Gastrocnemius medialis (tissue), 4 donors: ENCODE results near the gene KRTAP9-9. TPM values are rescaled to one million over a fixed set of nuclear protein-coding genes. Genes with fewer than 3 reads are reported as not detected.
"Not testable (repeated sequence)": the region's sequence is repeated elsewhere in the genome, so short reads cannot be mapped to it uniquely, and the experiment has no call there.

Experiments used
- ATAC-seq, 2 donors: fragments of 150-250 bp; one replicate each; pipeline ENCODE4 v1.9.1; 2016
- DNase-seq, 2 donors: peaks; one replicate each; pipeline ENCODE4 v3.0.0-alpha.2; 2019
- H3K27ac ChIP-seq, 4 donors: fragments of 200-600 bp; sonication (generic); 1 replicate in 1 of 4; 2 replicates in 3 of 4; pipeline ENCODE4 v1.5.1; 2016 to 2018; ENCODE audit warnings: mild to moderate bottlenecking in 2 of 4, moderate library complexity in 1 of 4
- H3K27me3 ChIP-seq, 3 donors: fragments of 200-600 bp; sonication (generic) in 2 of 3; 1 replicate in 1 of 3; 2 replicates in 2 of 3; pipeline versions ENCODE4 v1.5.1 to v1.6.0; 2016 to 2019; ENCODE audit warnings: mild to moderate bottlenecking in 1 of 3, moderate library complexity in 1 of 3
- H3K36me3 ChIP-seq, 2 donors: fragments of 200-600 bp; sonication (generic) in 1 of 2; one replicate each; pipeline ENCODE4 v1.5.1; 2017 to 2018
- H3K4me1 ChIP-seq, 2 donors: fragments of 200-600 bp; sonication (generic) in 1 of 2; one replicate each; pipeline ENCODE4 v1.5.1; 2016 to 2017; ENCODE audit warnings: mild to moderate bottlenecking in 2 of 2
- H3K4me3 ChIP-seq, 4 donors: fragments of 200-600 bp; sonication (generic) in 3 of 4; 1 replicate in 1 of 4; 2 replicates in 3 of 4; pipeline ENCODE4 v1.5.1; 2016 to 2019; ENCODE audit warnings: mild to moderate bottlenecking in 2 of 4
- H3K9me3 ChIP-seq, 3 donors: fragments of 200-600 bp; sonication (generic) in 2 of 3; 1 replicate in 1 of 3; 2 replicates in 2 of 3; pipeline ENCODE4 v1.5.1; 2016 to 2019
- POLR2A ChIP-seq, 2 donors: fragments of 450-650 bp; IDR thresholded peaks; one replicate each; pipeline ENCODE4 v1.6.1; 2017; ENCODE audit warnings: antibody characterized with exemption in 2 of 2, mild to moderate bottlenecking in 2 of 2, moderate library complexity in 2 of 2
- in situ Hi-C, 4 donors: fragments of 200-750 bp; cut with MboI; loops; one replicate each; pipeline versions ENCODE4 v1.15.0 to v1.8.0; 2017; ENCODE audit warnings: low sequenced_read_pairs in 4 of 4
- intact Hi-C: fragments of 100-400 bp; cut with DNase I; formaldehyde crosslinking; loops from one replicate; pipeline ENCODE4 v1.15.1; 2023; ENCODE audit warnings: low total_unique reads
- total RNA-seq, 4 donors: library from RNA; depleted of rRNA; stranded (reverse); fragments of >200 nt; gene quantifications; one replicate each; pipeline versions ENCODE4 v1.1.0 to v1.2.3, GENCODE V29; 2016
- TF ChIP-seq, protein P1 (sequence below), 5 experiments: fragments of 450-650 bp in 3 of 5; fragments of 200-600 bp in 2 of 5; sonication (generic) in 2 of 5; IDR thresholded peaks in 4 of 5; conservative IDR thresholded peaks in 1 of 5; 1 replicate in 4 of 5; 2 replicates in 1 of 5; pipeline ENCODE4 v1.5.1; 2016 to 2019; ENCODE audit warnings: antibody characterized with exemption in 5 of 5, mild to moderate bottlenecking in 3 of 5, moderate library complexity in 3 of 5

Gene KRTAP9-9
- total RNA-seq: not detected

- H3K4me3 ChIP-seq, DNase-seq, H3K27ac ChIP-seq, ATAC-seq, H3K36me3 ChIP-seq, intact Hi-C loops, H3K4me1 ChIP-seq, H3K9me3 ChIP-seq: not testable (repeated sequence)
- in situ Hi-C loops: loop anchor here in 1 of 4 donors (25.0 kb wide), 1 partner anchor 93 kb away; the partner anchor contains the start of genes KRTAP4-3 and KRTAP4-4
- peaks cover 0 to 33% (median 5%) of the 10 kb centered on the region in 3 donors for H3K27me3 ChIP-seq
These were observed at the start of gene KRTAP9-9 for GRCh38 chr17:41255381-41256290. TSS of gene KRTAP9-9 (plus strand) at chr17:41255384.

DNA sequence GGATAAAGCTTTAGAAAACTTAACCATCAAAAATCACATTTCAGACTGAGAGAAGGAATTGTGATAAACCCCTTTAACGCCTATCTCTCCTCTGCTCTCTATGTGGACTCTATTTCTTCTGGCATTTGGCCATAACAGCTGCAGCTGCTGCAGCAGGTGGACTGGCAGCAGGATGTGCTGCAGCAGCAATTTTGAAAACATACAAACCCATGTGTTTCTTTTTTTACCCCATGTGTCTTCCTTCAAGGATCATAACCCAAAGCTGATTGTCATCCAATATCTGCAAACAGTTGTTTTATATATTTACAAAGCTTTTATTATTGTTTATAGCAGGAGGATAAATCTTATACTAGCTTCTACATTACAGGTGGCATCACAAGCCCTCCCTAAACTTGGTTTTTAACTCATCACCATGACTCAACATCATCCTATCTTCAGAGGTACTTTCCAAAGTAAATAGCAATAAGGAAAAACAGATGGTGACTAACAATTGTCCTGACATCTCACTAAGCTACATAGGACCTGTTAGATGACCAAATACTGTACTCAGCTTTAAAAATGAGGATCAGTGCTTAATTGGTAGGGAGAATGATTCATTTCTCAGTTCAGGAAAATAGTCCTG is 43.2 kb upstream of the KRTAP9-9 start:
- no peak overlapping the region for H3K4me3 ChIP-seq
- in situ Hi-C loops (no loop called here), intact Hi-C loops (no loop called here)
- no peak for DNase-seq
- peaks cover 0 to 5% (median 4%) of the 10 kb centered on the region in 3 donors for H3K27me3 ChIP-seq
- H3K36me3 ChIP-seq: no peaks in the 10 kb centered on the region
- no peaks in the 10 kb centered on the region for H3K9me3 ChIP-seq
- H3K4me1 ChIP-seq: no peaks in the 10 kb centered on the region
- TF ChIP-seq, protein P1, sequence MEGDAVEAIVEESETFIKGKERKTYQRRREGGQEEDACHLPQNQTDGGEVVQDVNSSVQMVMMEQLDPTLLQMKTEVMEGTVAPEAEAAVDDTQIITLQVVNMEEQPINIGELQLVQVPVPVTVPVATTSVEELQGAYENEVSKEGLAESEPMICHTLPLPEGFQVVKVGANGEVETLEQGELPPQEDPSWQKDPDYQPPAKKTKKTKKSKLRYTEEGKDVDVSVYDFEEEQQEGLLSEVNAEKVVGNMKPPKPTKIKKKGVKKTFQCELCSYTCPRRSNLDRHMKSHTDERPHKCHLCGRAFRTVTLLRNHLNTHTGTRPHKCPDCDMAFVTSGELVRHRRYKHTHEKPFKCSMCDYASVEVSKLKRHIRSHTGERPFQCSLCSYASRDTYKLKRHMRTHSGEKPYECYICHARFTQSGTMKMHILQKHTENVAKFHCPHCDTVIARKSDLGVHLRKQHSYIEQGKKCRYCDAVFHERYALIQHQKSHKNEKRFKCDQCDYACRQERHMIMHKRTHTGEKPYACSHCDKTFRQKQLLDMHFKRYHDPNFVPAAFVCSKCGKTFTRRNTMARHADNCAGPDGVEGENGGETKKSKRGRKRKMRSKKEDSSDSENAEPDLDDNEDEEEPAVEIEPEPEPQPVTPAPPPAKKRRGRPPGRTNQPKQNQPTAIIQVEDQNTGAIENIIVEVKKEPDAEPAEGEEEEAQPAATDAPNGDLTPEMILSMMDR (IDR thresholded peaks at IDR 0.05 in 4 of 5, conservative IDR thresholded peaks at IDR 0.05 in 1 of 5): no peak
- no peak for TF ChIP-seq POLR2A (IDR thresholded peaks at IDR 0.05)
- ATAC-seq: no peak
- H3K27ac ChIP-seq: no peak overlapping the region

GRCh38 chr17:41212524-41213169 is 42.5 kb upstream of the KRTAP9-9 start:
- no peak overlapping the region for H3K4me3 ChIP-seq

GRCh38 chr17:41215681-41216080 is 39.5 kb upstream of the KRTAP9-9 start:
- no peaks in the 10 kb centered on the region for H3K4me1 ChIP-seq
- TF ChIP-seq, protein P1 (IDR thresholded peaks at IDR 0.05 in 4 of 5, conservative IDR thresholded peaks at IDR 0.05 in 1 of 5): no peak
- TF ChIP-seq POLR2A (IDR thresholded peaks at IDR 0.05): no peak
- no peak for ATAC-seq
- H3K9me3 ChIP-seq: no peaks in the 10 kb centered on the region
- no peak for DNase-seq
- in situ Hi-C loops: no loop called here
- H3K4me3 ChIP-seq: no peak overlapping the region
- H3K27ac ChIP-seq: no peak overlapping the region
- intact Hi-C loops: no loop called here
- no peaks in the 10 kb centered on the region for H3K36me3 ChIP-seq
- H3K27me3 ChIP-seq: peaks cover 0 to 4% (median 3%) of the 10 kb centered on the region in 3 donors

More at GRCh38 chr17:41212524-41213169, 42.5 kb upstream of the KRTAP9-9 start:
- Histone ChIP-seq H3K4me1 (no peaks in the 10 kb centered on the region), H3K36me3 (no peaks in the 10 kb centered on the region), H3K9me3 (no peaks in the 10 kb centered on the region), H3K27ac (no peak overlapping the region), H3K27me3 (peaks cover 0 to 5% (median 4%) of the 10 kb centered on the region in 3 donors)
- intact Hi-C loops: no loop called here
- no peak for ATAC-seq
- TF ChIP-seq POLR2A (IDR thresholded peaks at IDR 0.05): no peak
- TF ChIP-seq, protein P1 (IDR thresholded peaks at IDR 0.05 in 4 of 5, conservative IDR thresholded peaks at IDR 0.05 in 1 of 5): no peak
- no peak for DNase-seq
- in situ Hi-C loops: no loop called here

- no peak overlapping the region for H3K4me3 ChIP-seq
- no peaks in the 10 kb centered on the region for H3K9me3 ChIP-seq
- intact Hi-C loops: no loop called here
- H3K27me3 ChIP-seq: peaks cover 0 to 3% (median 2%) of the 10 kb centered on the region in 3 donors
- in situ Hi-C loops: no loop called here
- ATAC-seq (no peak), DNase-seq (no peak)
- no peaks in the 10 kb centered on the region for H3K4me1 ChIP-seq
- TF ChIP-seq, protein P1 (IDR thresholded peaks at IDR 0.05 in 4 of 5, conservative IDR thresholded peaks at IDR 0.05 in 1 of 5): no peak
- no peak overlapping the region for H3K27ac ChIP-seq
- no peaks in the 10 kb centered on the region for H3K36me3 ChIP-seq
These were observed 31.4 kb upstream of the KRTAP9-9 start for GRCh38 chr17:41223821-41224220.
